ENCODE data around the gene GAK.

Gene GAK

DNA sequence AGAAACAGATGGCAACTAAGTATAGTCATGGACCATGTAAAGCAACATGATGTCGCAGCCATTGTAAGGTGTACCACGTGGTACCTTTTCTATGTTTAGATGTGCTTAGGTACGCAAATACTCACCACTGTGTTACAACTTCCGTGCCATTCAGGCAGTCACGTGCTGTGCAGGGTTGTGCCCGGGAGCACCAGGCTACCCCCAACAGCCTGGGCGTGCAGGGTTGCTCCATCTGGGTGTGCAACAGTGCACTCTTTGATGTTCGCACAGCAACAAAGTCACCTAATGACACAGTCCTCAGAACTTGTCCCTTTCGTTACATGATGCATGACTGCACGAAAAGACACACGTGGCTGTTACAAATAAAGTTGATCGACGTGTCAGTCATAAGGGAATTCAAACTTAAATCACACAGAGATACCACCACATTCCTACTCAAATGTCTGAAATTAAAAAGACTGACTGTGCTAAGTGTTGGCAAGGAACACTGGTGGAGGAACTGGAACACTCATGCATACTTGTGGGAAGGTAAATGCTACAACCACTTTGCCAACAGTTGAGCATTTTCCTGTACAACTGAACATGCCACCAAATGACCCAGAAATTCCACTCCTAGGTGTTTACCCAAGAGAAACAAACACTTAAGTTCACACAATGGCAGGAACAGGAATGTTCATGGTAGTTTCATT lies 130.5 kb downstream of the GAK start:
- DNase-seq: no peak
